Activated T-cell treated with anti-CD3 and anti-CD28 coated beads, Interleukin-2, amount 50 U/mL, for 72 hours (primary cell): ENCODE results near the gene DNASE1L3. TPM values are rescaled to one million over a fixed set of nuclear protein-coding genes. Genes with fewer than 3 reads are reported as not detected.
"Not testable (repeated sequence)": the region's sequence is repeated elsewhere in the genome, so short reads cannot be mapped to it uniquely, and the experiment has no call there.

Experiments used
- ATAC-seq, 2 donors: fragments of 150-1000 bp; cut with Tn5 transposase; replicated peaks in 1 of 2; 2 replicates each; pipeline ENCODE4 v1.10.0; 2021; ENCODE audit warnings: moderate library complexity in 2 of 2, mild to moderate bottlenecking in 1 of 2
- DNase-seq, 2 donors: peaks; one replicate each; pipeline ENCODE4 v3.0.0; 2021 to 2022; ENCODE audit warnings: mixed read lengths in 1 of 2
- H3K27ac Mint-ChIP-seq: one replicate; pipeline ENCODE4 v1.8.0; 2022; ENCODE audit warnings: mild to moderate bottlenecking, moderate library complexity, mixed read lengths
- H3K27me3 Mint-ChIP-seq: one replicate; pipeline ENCODE4 v1.8.0; 2022; ENCODE audit warnings: low read depth, mixed read lengths
- H3K36me3 Mint-ChIP-seq, 2 donors: one replicate each; pipeline ENCODE4 v1.8.0; 2022; ENCODE audit warnings: mixed read lengths in 2 of 2, mild to moderate bottlenecking in 1 of 2; ENCODE audit not compliant: insufficient read depth in 2 of 2
- H3K4me1 Mint-ChIP-seq: one replicate; pipeline ENCODE4 v1.8.0; 2022; ENCODE audit warnings: low read depth, mixed read lengths
- H3K4me3 Mint-ChIP-seq, 2 donors: one replicate each; pipeline ENCODE4 v1.8.0; 2022; ENCODE audit warnings: mild to moderate bottlenecking in 2 of 2, mixed read lengths in 2 of 2, moderate library complexity in 2 of 2
- H3K9me3 Mint-ChIP-seq, 2 donors: one replicate each; pipeline ENCODE4 v1.8.0; 2022; ENCODE audit warnings: mixed read lengths in 2 of 2
- total RNA-seq, 2 donors: library from RNA; stranded (reverse); gene quantifications; one replicate each; pipeline ENCODE4 v1.2.3, GENCODE V29; 2022

Gene DNASE1L3
- total RNA-seq, 2 donors from 2014 or later, result not detected

DNA sequence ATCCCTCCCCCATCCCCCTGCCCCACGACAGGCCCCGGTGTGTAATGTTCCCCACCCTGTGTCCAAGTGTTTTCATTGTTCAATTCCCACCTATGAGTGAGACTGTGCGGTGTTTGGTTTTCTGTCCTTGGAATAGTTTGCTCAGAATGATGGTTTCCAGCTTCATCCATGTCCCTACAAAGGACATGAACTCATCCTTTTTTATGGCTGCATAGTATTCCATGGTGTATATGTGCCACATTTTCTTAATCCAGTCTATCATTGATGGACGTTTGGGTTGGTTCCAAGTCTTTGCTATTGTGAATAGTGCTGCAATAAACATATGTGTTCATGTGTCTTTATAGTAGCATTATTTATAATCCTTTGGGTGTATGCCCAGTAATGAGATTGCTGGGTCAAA, 32.1 kb upstream of the DNASE1L3 start:
- H3K27me3 Mint-ChIP-seq, H3K27ac Mint-ChIP-seq, H3K36me3 Mint-ChIP-seq, ATAC-seq, DNase-seq, H3K9me3 Mint-ChIP-seq, H3K4me3 Mint-ChIP-seq: not testable (repeated sequence)
- peaks cover 17% of the 10 kb centered on the region for H3K4me1 Mint-ChIP-seq

DNA sequence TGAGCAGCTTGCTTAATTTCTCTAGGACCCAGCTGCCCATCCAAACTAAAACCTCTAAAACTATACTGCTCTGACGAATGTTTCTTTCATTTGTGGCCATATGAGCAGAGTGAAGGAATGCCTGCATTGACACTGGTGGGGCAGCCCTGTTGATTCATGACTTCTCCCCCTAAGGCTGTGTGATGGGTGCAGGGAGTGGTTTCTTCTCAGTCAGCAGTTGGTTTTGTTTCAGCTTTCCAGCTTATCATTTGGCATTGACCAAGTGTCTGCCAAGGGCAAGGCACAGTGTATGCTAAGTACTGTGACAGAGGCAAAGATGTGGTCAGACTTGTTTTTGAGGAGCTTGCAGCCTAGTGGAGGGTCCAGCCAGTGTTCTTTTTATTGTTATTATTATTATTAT, 31.6 kb upstream of the DNASE1L3 start:
- Mint-ChIP-seq H3K4me3 (no peak overlapping the region), H3K9me3 (no peaks in the 10 kb centered on the region), H3K4me1 (peaks cover 17% of the 10 kb centered on the region), H3K36me3 (no peaks in the 10 kb centered on the region), H3K27ac (no peak overlapping the region), H3K27me3 (no peaks in the 10 kb centered on the region)
- DNase-seq (no peak), ATAC-seq (no peak)

DNA sequence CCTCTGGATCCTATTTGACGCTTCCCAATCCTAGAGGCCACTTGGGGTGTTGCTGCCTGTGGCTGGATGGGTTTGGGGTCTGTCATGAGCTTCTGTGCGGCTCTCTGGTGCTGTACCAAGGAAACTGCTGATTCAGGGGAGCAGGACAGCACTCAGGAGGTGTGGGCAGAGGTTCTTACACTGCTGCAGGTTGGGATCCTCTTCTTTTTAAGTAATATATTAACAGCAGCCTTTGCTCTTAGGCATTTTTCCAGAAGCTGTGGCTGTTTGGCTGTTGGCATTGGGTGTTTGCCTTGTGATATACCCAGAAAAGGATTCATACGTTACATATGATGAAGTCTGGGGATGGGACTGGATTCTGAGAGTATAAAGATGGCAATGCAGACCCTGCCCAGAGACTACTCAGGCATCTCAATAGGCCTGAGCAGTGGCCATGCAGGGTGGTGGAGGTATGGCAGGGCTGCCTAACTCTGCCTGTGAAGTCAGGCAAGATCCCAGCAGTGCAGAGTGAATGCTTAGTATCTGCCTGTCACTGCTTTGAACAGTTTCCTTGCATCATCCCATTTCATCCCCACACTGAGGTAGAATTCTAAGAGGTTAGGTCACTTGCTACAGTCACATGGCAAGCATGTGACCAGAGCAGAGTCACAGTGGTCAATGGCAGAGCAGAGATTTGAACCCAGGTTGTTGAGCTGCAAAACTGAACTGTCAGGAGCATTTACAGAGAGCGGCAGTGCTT, 30.7 kb upstream of the DNASE1L3 start:
- Mint-ChIP-seq H3K27me3 (no peaks in the 10 kb centered on the region), H3K4me1 (peaks cover 24% of the 10 kb centered on the region), H3K36me3 (no peaks in the 10 kb centered on the region), H3K9me3 (no peaks in the 10 kb centered on the region), H3K4me3 (no peak overlapping the region), H3K27ac (no peak overlapping the region)
- DNase-seq (no peak), ATAC-seq (no peak)

DNA sequence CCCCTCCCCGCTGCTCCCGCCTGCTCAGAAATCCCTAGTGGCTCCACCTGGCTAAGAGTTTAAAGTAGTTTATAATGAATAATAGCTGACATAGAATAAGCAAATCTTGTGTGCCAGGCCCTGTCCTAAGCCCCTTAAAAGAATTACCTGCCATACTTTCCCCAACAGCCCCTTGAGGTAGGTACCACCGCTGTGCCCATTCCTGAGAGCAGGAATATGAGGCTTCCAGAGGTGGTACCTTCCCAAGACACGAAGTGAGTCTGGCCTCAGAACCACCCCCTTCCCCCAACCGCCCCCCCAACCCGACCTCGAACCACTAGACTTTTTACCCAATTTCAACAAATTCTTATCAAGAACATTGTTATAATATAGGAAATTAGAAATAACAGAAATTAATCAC, 28.1 kb upstream of the DNASE1L3 start:
- Mint-ChIP-seq H3K27ac (no peak overlapping the region), H3K27me3 (peaks cover 9% of the 10 kb centered on the region), H3K4me3 (peak overlapping the region; percentile 92 to 94), H3K36me3 (no peaks in the 10 kb centered on the region), H3K9me3 (no peaks in the 10 kb centered on the region), H3K4me1 (peaks cover 26% of the 10 kb centered on the region)
- DNase-seq (no peak), ATAC-seq (no peak)

DNA sequence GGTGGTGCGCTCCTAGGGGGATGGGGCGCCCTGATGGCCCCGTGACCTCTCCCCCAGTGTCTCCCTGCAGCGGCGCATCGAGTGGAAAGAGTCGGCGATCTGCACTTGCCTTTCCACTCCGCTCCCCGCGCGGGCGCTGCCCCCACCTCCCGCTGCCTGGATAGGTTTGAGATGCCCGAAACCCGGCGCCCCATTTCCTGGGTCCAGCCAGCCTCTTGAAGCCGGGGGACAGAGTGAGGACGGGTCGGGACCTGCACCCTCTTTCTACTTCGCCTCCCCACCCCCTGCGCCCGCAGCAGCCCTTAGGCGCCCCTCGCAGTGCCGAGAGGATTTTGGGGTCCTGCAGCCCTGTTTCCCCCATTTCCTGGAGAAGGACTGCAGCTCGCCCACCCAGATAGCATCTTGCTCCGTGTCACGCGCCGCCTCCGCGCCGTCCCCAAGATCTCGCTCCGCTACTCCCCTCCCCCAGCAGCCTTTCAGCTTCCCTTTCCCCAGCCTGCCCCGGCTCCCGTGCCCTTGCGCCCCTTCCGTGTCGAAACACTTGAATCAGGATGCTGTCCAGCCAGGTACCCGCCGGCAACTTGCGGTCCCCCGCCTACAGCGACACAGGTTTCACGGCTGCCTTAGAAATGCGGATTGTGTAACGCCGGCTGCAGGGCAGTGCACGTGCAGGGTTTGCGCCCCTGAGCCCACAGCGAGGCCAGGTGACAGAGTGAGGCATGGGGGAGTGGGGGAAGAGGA, 27.3 kb upstream of the DNASE1L3 start:
- no peak overlapping the region for H3K27ac Mint-ChIP-seq

DNA sequence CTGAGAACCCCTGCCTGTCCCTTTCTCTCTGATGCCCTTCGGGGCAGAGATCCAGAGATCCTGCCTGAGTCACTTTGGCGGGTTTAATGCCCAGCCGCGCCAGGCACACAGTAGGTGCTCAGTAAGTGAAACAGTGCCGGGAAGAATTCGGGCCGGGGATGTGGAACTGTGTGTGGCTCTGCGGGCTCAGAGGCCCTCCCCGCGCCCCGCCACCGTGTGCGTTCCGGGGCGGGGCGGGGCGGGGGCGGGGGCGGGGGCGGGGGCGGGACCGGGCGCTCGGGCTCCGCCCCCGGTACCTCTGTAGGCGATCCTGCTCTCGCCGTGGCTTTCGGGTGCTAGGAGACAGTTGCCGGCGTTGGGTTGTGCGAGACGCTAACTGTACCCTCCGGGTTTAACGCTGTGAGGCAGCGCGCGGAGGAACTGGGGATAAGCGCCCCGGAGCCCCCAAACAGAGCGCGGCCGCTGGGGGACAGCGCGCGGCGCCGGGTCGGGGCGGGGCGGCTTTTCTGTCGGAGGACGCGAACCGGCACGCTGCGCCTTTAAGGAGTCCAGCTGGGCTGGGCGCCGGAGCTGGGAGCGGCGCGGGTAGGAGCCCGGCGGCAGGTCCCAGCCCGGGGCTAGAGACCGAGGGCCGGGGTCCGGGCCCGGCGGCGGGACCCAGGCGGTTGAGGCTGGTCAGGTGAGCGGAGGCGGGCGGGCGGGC, 26.6 kb upstream of the DNASE1L3 start, which contains the start of gene ABHD6:
TSS of gene ABHD6 (plus strand) at position 555 of the 703 bp plus-strand sequence. CDS start 18,795 bp downstream, outside the sequence.
- Mint-ChIP-seq H3K27ac (peak within 1 kb of the TSS; percentile 38), H3K4me1 (peaks cover 32% of the 10 kb centered on the region), H3K4me3 (peak within 1 kb of the TSS; percentile 92 to 94), H3K9me3 (no peaks in the 10 kb centered on the region), H3K27me3 (peaks cover 13% of the 10 kb centered on the region), H3K36me3 (no peaks in the 10 kb centered on the region)
- ATAC-seq, result peak; percentile 88 to 90
- DNase-seq, result peak; percentile 85 to 89

More for the DNA sequence above, 27.3 kb upstream of the DNASE1L3 start:
- Mint-ChIP-seq H3K27me3 (peaks cover 13% of the 10 kb centered on the region), H3K4me3 (peak overlapping the region; percentile 92 to 94), H3K9me3 (no peaks in the 10 kb centered on the region), H3K36me3 (no peaks in the 10 kb centered on the region), H3K4me1 (peaks cover 26% of the 10 kb centered on the region)
- peak; percentile 56 to 57 for ATAC-seq
- peak; percentile 38 to 55 for DNase-seq

DNA sequence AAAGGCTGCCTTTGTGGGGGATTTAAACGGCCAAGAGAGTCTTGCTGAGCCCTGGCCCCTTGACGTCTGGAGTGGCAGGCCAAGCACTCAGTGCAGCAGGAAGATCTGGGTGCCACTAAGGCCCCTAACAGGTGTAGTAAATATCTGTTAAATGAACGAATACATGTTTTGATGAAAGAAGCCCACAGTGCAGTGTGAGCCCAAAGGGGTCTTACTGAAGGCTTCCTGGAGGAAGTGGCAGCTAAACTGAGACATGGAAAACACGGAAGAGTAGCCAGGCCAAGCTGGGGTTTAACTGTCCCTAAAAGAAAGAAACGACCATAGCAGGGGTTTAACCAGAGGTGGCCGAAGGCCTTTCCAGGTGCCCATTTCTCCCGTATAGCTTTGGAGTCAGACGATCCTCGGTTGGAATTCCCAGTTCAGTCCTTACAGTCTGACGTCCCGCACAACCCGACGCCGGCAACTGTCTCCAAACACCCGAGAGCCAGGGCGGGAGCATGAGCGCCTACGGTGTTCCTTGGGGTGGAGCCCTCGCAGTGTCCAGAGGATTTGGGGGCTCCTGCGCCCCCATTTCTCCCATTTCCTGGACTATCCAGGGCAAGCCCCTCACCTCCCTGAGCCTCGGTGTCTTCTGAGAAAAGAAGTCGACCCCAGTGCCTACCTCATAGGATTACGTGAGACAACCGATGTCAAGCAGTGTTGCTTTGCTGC, 25.9 kb upstream of the DNASE1L3 start:
- DNase-seq (no peak), ATAC-seq (no peak)
- peaks cover 36% of the 10 kb centered on the region for H3K4me1 Mint-ChIP-seq
- H3K4me3 Mint-ChIP-seq, result peak overlapping the region; percentile 80 to 90
- H3K27me3 Mint-ChIP-seq, result peaks cover 18% of the 10 kb centered on the region
- peak overlapping the region; percentile 38 for H3K27ac Mint-ChIP-seq
- H3K36me3 Mint-ChIP-seq, result no peaks in the 10 kb centered on the region
- H3K9me3 Mint-ChIP-seq, result no peaks in the 10 kb centered on the region

DNA sequence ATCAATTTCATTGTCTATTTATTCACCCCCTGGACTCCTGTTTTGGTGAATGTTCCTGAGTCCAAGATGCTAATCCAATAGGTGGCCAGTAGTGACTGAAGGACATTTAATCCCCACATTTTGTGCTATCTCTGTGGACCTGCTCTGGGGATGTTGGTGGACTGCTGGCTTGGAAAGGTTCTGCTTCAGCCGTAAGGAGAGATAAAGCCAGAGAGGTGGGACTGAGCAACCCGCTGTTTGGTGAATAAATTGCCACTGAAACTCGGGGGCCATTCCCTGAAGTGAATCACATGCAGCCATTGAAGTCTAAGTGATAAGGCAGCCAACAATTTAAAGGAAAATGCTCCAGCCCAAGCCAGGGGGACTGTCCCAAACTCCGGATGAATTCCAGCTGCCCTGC, 25.2 kb upstream of the DNASE1L3 start:
- H3K36me3 Mint-ChIP-seq, result no peaks in the 10 kb centered on the region
- H3K27ac Mint-ChIP-seq, result no peak overlapping the region
- DNase-seq, result no peak
- peaks cover 32% of the 10 kb centered on the region for H3K4me1 Mint-ChIP-seq
- ATAC-seq, result no peak
- peaks cover 25% of the 10 kb centered on the region for H3K27me3 Mint-ChIP-seq
- H3K9me3 Mint-ChIP-seq, result no peaks in the 10 kb centered on the region
- H3K4me3 Mint-ChIP-seq, result peak overlapping the region; percentile 80 to 90

DNA sequence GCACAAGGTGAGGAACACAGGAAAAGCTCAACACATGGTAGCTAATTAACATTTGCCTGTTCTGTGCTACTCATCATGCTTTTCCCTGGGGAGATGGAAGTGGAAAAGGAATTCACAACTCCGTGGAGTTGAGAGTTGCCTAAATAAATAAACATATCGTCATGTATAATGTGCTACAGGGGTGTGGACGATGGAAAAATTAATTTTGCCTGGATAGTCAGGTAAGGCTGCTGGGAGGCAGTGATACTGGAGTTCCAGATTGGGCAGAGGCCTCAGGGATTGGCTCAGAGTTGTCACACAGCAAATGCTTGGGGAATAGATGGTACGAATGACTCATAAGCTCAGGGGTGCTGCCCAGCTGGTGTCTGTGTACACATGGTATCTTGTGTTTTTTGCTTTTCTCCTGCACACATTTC, 23.8 kb upstream of the DNASE1L3 start:
- no peak for ATAC-seq
- Mint-ChIP-seq H3K4me1 (peaks cover 30% of the 10 kb centered on the region), H3K27ac (no peak overlapping the region), H3K27me3 (peaks cover 38% of the 10 kb centered on the region), H3K9me3 (no peaks in the 10 kb centered on the region), H3K36me3 (no peaks in the 10 kb centered on the region), H3K4me3 (no peak overlapping the region)
- DNase-seq, result no peak

DNA sequence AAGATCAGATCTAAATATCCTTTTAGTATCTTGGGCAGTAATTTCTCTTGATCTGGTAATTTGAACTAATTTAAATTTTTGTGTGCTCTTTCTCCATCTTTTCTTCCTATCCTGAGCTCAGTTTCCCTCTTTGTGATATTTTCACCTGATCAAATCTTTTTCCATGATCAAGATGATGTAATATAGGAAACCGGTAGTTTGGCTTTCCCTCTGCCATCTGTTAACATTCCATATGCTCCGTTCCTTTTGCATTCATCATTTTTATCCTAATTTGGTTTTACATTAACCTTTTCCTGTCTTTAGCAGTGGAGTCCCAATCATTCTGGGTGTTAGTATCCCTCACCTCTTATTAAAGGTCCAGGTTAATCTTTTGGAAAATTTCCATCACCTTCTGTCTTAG, 20.9 kb upstream of the DNASE1L3 start:
- DNase-seq (no peak), ATAC-seq (no peak)
- H3K4me1 Mint-ChIP-seq, result peaks cover 14% of the 10 kb centered on the region
- no peaks in the 10 kb centered on the region for H3K9me3 Mint-ChIP-seq
- peaks cover 46% of the 10 kb centered on the region for H3K27me3 Mint-ChIP-seq
- no peak overlapping the region for H3K27ac Mint-ChIP-seq
- no peak overlapping the region for H3K4me3 Mint-ChIP-seq
- no peaks in the 10 kb centered on the region for H3K36me3 Mint-ChIP-seq

DNA sequence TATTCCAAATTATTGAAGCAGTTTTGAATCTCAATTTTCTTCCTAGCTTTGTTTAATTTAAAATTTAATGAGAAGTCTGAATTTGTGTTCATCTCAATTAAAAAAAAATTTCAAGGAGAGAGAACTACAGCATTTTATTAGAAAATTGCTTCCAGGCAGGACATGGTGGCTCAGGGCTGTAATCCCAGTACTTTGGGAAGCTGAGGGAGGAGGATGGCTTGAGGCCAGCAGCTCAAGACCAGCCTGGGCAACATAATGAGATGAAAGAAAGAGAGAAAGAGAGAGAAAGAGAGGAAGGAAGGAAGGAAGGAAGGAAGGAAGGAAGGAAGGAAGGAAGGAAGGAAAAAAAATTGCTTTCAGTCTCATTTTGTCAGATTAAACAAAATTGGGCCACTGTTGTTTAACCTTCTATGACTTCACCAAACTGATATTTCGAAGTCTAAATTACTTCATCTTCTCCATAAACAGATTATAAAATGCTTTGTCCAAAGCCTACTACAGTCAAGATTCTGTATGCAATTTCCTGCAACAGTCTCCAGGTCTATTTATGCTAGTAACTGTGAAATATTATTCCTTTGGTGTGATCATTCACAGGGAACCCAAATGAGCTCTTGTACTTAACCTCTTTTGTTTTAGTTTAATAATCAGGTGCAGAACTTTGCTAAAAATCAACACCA, 20.2 kb upstream of the DNASE1L3 start:
- no peak for ATAC-seq
- DNase-seq, result no peak
- Mint-ChIP-seq H3K27ac (no peak overlapping the region), H3K27me3 (peaks cover 46% of the 10 kb centered on the region), H3K4me3 (no peak overlapping the region), H3K9me3 (no peaks in the 10 kb centered on the region), H3K4me1 (peaks cover 10% of the 10 kb centered on the region), H3K36me3 (no peaks in the 10 kb centered on the region)

DNA sequence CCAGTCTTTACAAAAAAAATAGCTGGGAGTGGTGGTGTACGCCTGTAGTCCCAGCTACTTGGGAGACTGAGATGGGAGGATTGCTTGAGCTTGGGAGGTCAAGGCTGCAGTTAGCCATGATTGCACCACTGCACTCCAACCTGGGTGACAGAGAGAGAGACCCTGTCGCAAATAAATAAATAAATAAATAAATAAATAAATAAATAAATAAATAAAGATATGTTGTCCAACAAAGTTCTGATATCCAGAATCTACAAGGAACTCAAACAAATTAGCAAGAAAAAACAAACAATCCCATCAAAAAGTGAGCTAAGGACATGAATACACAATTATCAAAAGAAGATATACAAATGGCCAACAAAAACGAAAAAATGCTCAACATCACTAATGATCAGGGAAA, 17.2 kb upstream of the DNASE1L3 start:
- not testable (repeated sequence) for H3K27ac Mint-ChIP-seq, H3K9me3 Mint-ChIP-seq, DNase-seq, H3K4me1 Mint-ChIP-seq, ATAC-seq, H3K4me3 Mint-ChIP-seq, H3K36me3 Mint-ChIP-seq
- peaks cover 33% of the 10 kb centered on the region for H3K27me3 Mint-ChIP-seq
